ENCODE data around the gene INSR.

INSR gene

GRCh38 chr19:7337380-7338194, 43.4 kb upstream of the INSR start:
- peaks cover 17% of the 10 kb centered on the region for H3K4me1 ChIP-seq (ENCODE audit: low read length)
- H3K79me2 ChIP-seq (ENCODE audit: low read length), result no peaks in the 10 kb centered on the region
- no peak overlapping the region for H2AFZ ChIP-seq (ENCODE audit: low read depth, low read length)
- peaks cover 35% of the 10 kb centered on the region for H3K27me3 ChIP-seq (ENCODE audit: low read depth, low read length)
- H3K4me2 ChIP-seq (ENCODE audit: low read length), result peak overlapping the region; percentile 37
- H3K4me3 ChIP-seq (ENCODE audit: low read length), result peak overlapping the region; percentile 20
- peaks cover 5% of the 10 kb centered on the region; the same call in 1 of the 2 replicates for H3K9me3 ChIP-seq (ENCODE audit: insufficient read depth, low read length)
- TF ChIP-seq CTCF (IDR thresholded peaks at IDR 0.05; ENCODE audit: low read depth, low read length) (0 out of 2 replicates have a peak, but pooled peaks have one; percentile 7), EZH2phosphoT487 (IDR thresholded peaks at IDR 0.05; ENCODE audit: low read depth) (no peak)
- no peak overlapping the region for H3K9ac ChIP-seq (ENCODE audit: low read length)
- no peaks in the 10 kb centered on the region for H3K36me3 ChIP-seq (replicated peaks; ENCODE audit: low read depth, low read length)
- H3K27ac ChIP-seq (ENCODE audit: low read length), result no peak overlapping the region
- H4K20me1 ChIP-seq (ENCODE audit: insufficient read depth, low read length), result no peaks in the 10 kb centered on the region

- Histone ChIP-seq H3K4me1 (ENCODE audit: low read length) (peaks cover 17% of the 10 kb centered on the region), H3K27me3 (ENCODE audit: low read depth, low read length) (peaks cover 35% of the 10 kb centered on the region), H3K27ac (ENCODE audit: low read length) (no peak overlapping the region), H3K9ac (ENCODE audit: low read length) (no peak overlapping the region), H4K20me1 (ENCODE audit: insufficient read depth, low read length) (no peaks in the 10 kb centered on the region), H3K36me3 (replicated peaks; ENCODE audit: low read depth, low read length) (no peaks in the 10 kb centered on the region), H3K4me2 (ENCODE audit: low read length) (no peak overlapping the region), H2AFZ (ENCODE audit: low read depth, low read length) (no peak overlapping the region), H3K9me3 (ENCODE audit: insufficient read depth, low read length) (peaks cover 5% of the 10 kb centered on the region; the same call in 1 of the 2 replicates), H3K4me3 (ENCODE audit: low read length) (no peak overlapping the region), H3K79me2 (ENCODE audit: low read length) (no peaks in the 10 kb centered on the region)
- TF ChIP-seq EZH2phosphoT487 (IDR thresholded peaks at IDR 0.05; ENCODE audit: low read depth), result no peak
- TF ChIP-seq CTCF (IDR thresholded peaks at IDR 0.05; ENCODE audit: low read depth, low read length), result no peak
Measured at GRCh38 chr19:7336321-7336973, 42.2 kb upstream of the INSR start.

- Histone ChIP-seq H4K20me1 (ENCODE audit: insufficient read depth, low read length) (no peaks in the 10 kb centered on the region), H3K9ac (ENCODE audit: low read length) (no peak overlapping the region), H3K4me2 (ENCODE audit: low read length) (no peak overlapping the region), H3K4me1 (ENCODE audit: low read length) (peaks cover 14% of the 10 kb centered on the region), H3K79me2 (ENCODE audit: low read length) (no peaks in the 10 kb centered on the region), H3K27ac (ENCODE audit: low read length) (no peak overlapping the region), H3K27me3 (ENCODE audit: low read depth, low read length) (peaks cover 20% of the 10 kb centered on the region), H2AFZ (ENCODE audit: low read depth, low read length) (no peak overlapping the region), H3K36me3 (replicated peaks; ENCODE audit: low read depth, low read length) (no peaks in the 10 kb centered on the region), H3K9me3 (ENCODE audit: insufficient read depth, low read length) (peaks cover 5% of the 10 kb centered on the region; the same call in 1 of the 2 replicates), H3K4me3 (ENCODE audit: low read length) (no peak overlapping the region)
- TF ChIP-seq CTCF (IDR thresholded peaks at IDR 0.05; ENCODE audit: low read depth, low read length) (no peak), EZH2phosphoT487 (IDR thresholded peaks at IDR 0.05; ENCODE audit: low read depth) (no peak)
Measured at GRCh38 chr19:7333198-7334118, 39.2 kb upstream of the INSR start.
